Left lobe of liver (tissue), 2 donors: ENCODE measurements around the gene REX1BD. TPM values are rescaled to one million over a fixed set of nuclear protein-coding genes. Genes with fewer than 3 reads are reported as not detected.
"Not testable (repeated sequence)": the region's sequence is repeated elsewhere in the genome, so short reads cannot be mapped to it uniquely, and the experiment has no call there.

Experiments
- ATAC-seq: fragments of 200-7000 bp; cut with Tn5 transposase; one replicate; pipeline ENCODE4 v1.9.1; 2020; ENCODE audit warnings: mild to moderate bottlenecking, moderate library complexity
- DNase-seq: peaks from one replicate; pipeline ENCODE4 v3.0.0-alpha.2; 2020; ENCODE audit warnings: low spot score
- total RNA-seq: library from RNA; stranded (reverse); gene quantifications from one replicate; pipeline ENCODE4 v1.2.1, GENCODE V29; 2021
- donor health status: DM: no; HTN: no; CAD: no; lungs with moderate emphysema.
- donor health status: DM: no; HTN: yes; CAD: no.

REX1BD gene
- total RNA-seq, 1 donor from 2014 or later = 55.7 TPM

- not testable (repeated sequence) for ATAC-seq, DNase-seq
These were observed 12.2 kb downstream of the REX1BD start for GRCh38 chr19:18600692-18601397.

GRCh38 chr19:18601875-18602274, 13.3 kb downstream of the REX1BD start:
- ATAC-seq (no peak), DNase-seq (no peak)

DNA sequence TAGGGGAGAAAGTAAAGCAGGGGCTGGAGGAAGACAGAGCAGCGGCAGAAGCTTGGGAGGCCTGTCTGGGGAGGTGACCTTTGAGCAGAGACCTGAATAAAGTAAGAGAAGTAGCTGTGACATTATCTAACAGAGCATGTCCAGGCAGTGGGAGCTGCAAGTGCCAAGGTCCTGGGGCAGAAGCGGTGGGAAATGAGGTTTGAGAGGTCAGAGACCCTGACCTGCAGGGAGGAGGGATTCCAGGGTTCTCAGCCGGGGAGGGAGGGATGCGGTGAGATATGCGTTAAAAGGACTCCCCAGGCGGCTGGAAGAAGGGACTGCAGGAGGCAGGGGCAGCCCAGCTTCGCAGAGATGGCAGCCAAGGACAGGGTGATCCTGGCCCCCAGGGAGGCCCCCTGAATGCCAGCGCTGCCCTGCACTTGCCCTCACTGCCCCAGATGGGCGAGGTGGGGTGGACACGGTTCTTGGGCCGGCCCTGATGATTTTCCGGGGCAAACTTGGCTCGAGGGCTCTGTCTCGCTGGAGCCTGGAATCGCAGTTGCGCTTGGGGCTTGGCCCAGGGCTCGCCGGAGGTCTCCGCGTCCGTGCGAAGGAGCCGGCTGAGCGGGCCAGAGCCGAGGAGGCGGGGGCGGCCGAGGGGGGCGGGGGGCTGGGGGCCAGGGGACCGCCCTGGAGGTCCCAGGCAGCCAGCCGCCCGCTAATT, 14.8 kb downstream of the REX1BD start:
- DNase-seq = no peak
- ATAC-seq = peak; percentile 31

GRCh38 chr19:18603958-18604819, 15.6 kb downstream of the REX1BD start:
- DNase-seq = no peak

GRCh38 chr19:18604820-18605159, 16.2 kb downstream of the REX1BD start:
- DNase-seq (no peak), ATAC-seq (no peak)

More at GRCh38 chr19:18603958-18604819, 15.6 kb downstream of the REX1BD start:
- ATAC-seq = no peak

DNA sequence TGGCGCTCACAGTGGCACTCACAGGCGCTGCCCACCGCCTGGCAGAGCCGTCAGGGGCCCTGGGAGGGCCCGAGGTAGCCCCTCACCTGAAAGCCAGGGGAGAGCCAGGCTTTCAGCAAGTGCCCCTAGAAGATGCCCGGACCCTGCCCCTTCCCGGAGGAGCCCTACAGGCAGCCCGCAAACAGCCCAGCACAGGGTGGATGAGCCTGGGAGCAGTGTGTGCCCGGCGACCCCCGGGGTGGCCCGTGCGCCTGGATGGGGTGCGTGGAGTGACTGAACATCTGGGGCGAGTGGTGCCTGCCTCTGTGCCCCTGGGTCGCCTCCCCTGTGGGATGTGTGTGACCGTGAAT, 16.6 kb downstream of the REX1BD start:
- no peak for ATAC-seq
- DNase-seq = no peak

GRCh38 chr19:18605546-18606280, 17.1 kb downstream of the REX1BD start:
- ATAC-seq = no peak
- no peak for DNase-seq

GRCh38 chr19:18606281-18607225, 18.0 kb downstream of the REX1BD start, which contains the start of gene CRLF1:
TSS of gene CRLF1 (minus strand) at chr19:18606799. CDS start at chr19:18606656, 143 bp downstream.
- ATAC-seq (no peak), DNase-seq (no peak)

DNA sequence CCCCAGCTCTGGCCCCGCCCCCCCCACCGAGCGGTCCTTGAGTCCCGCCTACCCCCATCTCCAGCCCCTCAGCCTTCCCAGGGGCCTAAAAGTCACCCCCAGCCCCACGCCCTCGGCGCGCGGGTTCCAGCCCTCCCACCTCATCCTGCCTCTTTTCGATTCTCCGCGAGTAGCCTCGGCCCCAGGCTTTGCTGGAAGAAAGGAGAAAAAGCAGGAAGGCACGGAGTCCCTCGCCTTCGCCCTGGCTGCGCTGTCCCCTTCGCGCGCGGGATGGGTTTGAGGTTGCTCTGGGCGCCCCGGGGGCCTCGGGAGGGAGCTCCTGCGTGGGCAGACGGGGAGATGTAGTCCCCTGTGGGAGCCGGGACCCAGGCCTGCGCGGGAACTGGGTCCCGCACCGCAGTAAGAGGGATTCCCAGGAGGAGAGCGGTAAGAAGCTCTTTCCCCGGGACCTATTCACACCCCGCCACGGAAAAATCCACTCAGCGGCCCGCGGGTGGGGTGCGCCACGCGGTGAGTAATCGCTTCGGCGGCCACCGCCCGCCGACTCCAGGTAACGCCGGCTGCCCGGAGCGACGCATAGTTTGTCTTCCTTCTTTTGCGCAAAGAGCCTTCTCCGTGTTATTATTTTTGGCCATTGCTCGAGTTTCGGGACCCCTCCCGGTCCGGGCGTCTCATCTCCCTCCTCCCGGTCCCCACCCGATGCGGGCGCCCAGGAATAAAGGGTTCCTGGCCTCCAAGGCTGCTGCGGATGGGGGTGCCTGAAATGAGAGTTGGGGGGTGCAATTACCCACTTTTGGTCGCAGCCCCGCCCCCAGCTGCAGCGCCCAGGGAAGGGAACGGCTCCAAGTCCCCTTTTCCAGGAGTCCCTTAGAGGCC, 18.9 kb downstream of the REX1BD start:
- ATAC-seq = no peak

DNA sequence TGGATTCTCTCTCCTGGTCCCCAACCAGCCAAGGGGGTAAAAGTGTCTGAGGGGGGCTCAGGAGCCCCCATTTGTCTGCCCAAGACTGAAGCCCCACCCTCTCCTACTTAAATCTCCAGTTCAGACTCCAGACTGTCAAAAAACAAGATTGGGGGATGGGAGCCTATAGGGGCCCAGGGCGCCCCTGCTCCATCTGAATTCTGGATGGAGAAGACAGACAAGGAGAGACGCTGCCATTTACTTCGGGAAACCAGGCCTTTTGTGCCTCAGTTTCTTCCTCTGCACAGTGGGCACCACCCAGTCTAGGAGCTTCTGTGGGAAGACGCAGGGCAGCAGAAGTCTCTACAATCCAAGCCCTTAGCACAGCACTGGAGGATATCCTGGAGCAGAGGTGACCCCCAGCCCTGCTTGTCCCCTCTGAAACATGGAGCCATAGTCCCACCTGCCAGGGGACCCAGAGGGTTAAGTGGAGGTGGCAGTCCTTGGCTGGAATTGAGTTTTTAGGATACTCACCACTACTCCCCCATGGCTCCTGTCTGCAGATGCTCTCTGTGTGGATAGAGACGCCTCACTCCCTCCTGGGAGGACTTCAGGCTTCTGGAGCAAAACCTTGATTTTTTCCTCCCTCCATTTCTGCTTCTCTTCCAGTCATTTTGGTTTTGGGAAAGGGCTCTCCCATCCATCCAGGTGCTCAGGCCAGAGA, 19.7 kb downstream of the REX1BD start:
- DNase-seq (no peak), ATAC-seq (no peak)

More for the DNA sequence above, 18.9 kb downstream of the REX1BD start:
- no peak for DNase-seq

GRCh38 chr19:18608805-18609716, 20.5 kb downstream of the REX1BD start:
- ATAC-seq = no peak
- DNase-seq = no peak

DNA sequence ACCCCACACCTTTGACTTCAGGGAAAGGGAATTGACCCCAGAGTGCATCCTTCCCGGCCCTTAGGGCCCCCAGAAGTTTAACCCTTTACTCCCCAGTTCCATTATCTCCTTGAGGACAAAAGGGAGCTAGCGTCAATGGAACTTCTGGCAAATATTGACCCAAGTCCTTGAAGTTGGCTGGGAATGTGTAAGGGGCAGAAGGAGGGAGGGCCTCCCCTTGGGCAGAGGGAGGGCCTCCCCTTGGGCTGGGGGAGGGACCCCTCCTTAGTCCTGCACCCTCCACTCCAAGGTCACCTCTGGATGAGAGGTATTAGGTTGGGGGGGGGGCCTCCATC, 21.1 kb downstream of the REX1BD start:
- DNase-seq = no peak
- ATAC-seq = no peak

DNA sequence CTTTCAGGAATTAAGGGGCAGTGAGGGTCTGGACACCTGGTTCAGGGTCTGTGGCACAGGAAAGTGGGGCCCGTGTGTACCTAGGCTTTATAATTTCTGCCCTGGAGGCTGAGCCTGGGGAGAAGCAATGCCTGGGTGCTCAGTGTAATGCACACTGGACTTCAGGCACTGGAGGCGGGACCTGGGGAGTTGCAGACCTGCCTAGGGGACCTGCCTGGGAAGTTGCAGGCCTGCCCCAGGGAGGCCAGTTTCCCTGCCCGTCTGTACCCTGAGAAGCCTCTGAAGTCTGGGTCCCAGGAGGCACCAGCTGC, 21.6 kb downstream of the REX1BD start:
- no peak for ATAC-seq
- DNase-seq = no peak

- ATAC-seq (no peak), DNase-seq (no peak)
These were observed 22.1 kb downstream of the REX1BD start for GRCh38 chr19:18610556-18611326.

GRCh38 chr19:18611327-18612050, 22.9 kb downstream of the REX1BD start:
- DNase-seq = no peak
- ATAC-seq = no peak
